GM21619 (cell line): ENCODE measurements around the gene MIDN.

Experiments
- ATAC-seq: cut with Tn5 transposase; IDR thresholded peaks from one replicate; pipeline ENCODE4 v1.9.1; 2021; ENCODE audit not compliant: unreplicated experiment

The MIDN gene

DNA sequence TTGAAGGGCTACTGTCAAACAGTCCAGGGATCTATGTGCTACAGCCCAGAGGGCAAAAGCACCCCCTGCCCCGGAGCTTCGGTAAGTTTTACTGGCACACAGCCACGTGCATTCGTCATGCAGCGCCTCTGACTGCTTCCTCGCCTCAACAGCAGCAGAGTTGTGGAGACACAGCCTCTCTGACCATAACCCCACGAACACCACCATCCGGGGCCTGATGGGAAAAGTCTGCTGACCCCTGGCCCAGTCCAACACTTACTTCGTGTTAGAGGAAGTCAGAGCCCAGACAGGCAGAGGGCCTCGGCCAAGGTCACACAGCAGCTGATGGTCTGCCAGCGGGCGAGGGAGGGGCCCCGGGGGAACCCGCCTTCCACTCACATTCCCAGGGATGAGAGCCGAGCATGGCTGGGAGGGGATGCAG is 15.7 kb upstream of the MIDN start:
- no peak for ATAC-seq

DNA sequence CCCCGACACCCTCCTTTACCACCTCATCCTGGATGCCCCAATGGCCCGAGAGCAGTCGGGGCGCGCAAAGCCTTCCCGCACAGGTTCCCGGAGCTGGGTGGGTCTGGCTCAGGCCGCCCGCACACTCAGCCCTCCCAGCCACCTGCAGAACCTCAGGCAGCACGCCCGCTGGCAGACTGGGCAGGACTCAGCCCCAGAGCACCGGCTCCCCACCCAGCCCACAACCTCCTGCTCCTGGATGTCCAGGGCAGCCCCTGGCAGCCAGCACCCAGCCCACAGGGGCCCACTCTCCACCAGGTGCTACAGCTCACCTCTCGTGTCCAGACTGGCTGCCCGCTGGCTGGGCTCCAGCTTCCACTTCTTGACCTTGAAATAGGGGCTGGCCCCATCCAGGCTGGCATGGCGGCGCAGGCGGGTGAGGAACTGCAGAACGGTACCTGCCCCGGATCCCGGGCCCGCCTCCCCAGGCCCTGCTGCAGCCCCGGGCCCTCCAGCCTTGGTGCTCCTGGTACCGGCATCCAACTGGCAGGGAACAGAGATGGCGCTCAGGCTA is 15.2 kb upstream of the MIDN start:
- ATAC-seq: no peak

DNA sequence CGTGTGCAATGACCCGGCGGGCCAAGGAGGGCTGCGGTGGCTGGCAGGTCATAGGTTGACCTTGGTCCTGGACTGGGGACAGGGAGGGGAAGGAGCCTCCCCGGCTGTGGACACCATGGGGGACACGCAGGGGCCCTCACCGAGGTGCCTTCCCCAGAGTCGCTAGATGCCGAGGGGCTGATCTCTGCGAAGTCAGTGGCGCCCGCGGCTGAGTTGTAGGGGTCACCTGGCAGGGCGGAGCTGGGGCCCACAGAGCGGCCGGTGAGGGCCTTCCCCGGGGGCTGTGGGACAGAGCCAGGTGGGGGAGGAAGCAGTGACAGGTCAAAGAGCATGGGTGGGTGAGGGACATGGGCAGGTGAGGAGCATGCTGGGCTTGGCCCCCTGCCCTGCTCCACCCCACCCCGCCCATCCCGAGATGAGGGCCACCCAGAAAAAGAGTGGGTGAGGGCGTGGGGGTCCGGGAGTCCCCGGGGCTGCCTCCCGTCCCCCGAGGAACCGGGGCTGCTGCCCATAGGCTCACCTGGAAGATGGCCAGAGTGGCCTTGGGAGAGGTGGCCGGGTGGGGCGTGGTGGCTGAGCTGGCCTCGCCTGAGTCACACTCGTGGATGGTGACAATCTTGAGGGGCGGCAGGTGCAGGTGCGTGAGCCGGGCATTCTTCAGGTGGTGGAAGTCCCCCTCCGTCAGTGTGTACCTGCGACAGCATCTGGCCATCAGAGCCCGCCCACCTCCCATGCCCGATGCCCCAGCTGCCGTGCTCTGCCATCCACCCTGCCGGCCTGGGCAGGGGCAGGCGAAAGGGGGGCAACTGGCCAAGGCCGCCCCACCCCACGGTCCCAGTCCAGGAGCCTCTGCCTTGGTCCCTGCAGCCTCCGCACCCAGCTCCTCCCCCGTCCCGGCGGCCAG is 14.1 kb upstream of the MIDN start:
- no peak for ATAC-seq

DNA sequence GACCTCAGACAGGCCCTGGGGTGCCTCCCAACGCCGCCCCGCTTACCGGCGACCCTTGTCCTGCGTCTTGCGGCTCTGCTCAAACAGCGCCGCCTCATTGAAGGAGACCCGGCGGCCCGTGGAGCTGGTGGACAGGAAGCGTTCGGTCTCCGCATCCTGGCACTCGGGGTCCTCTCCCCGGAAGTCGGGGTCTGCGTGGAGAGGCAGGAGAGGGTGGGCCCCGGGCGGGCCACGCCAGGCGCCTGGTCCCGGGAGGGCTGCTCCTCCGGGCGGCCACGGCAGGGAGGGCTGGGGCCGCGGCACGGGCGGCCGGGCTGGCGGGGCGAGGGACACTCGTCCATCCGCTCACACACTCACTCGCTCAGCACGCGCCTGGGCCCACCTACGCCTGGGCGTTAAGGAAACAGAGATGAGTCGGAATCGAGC is 13.4 kb upstream of the MIDN start:
- ATAC-seq: no peak

GRCh38 chr19:1235625-1236538 is 12.5 kb upstream of the MIDN start:
- ATAC-seq: no peak

- ATAC-seq: no peak
Measured at GRCh38 chr19:1236576-1236975, 11.8 kb upstream of the MIDN start.

DNA sequence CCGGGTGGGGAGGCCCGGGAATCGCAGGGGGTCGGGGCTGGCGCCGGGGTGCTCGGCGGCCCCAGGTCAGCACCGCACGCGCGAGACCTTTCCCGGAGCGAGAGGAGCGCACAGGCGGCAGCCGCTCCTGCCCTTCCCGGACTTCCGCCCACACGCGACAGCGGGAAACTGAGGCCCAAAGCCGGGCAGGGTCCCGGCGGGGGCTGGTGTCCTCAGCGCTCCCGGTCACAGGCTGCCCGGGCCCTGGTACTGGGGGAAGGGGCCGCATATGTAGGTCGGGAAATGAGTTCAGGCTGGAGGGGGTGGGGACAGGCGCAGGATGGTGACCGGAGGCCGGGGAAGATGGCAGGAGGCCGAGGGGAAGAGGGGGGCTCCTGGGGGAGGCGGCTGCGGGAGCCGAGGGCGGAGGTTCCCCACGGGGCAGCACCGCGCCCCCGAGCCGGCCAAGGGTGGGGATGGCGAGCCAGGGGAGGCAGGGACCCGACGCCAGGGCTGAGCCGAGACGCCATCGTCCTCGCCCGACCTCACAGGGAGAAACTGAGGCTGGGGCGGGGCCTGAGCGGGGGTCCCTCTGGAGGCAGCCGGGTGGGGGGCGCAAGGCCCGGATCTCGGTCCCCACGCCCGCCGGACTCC is 11.2 kb upstream of the MIDN start:
- no peak for ATAC-seq

- no peak for ATAC-seq
Measured at GRCh38 chr19:1237754-1238368, 10.5 kb upstream of the MIDN start, which contains the start of gene CBARP. CBARP (minus strand) TSS chr19:1238005; CDS start chr19:1236100, 1,905 bp downstream.

DNA sequence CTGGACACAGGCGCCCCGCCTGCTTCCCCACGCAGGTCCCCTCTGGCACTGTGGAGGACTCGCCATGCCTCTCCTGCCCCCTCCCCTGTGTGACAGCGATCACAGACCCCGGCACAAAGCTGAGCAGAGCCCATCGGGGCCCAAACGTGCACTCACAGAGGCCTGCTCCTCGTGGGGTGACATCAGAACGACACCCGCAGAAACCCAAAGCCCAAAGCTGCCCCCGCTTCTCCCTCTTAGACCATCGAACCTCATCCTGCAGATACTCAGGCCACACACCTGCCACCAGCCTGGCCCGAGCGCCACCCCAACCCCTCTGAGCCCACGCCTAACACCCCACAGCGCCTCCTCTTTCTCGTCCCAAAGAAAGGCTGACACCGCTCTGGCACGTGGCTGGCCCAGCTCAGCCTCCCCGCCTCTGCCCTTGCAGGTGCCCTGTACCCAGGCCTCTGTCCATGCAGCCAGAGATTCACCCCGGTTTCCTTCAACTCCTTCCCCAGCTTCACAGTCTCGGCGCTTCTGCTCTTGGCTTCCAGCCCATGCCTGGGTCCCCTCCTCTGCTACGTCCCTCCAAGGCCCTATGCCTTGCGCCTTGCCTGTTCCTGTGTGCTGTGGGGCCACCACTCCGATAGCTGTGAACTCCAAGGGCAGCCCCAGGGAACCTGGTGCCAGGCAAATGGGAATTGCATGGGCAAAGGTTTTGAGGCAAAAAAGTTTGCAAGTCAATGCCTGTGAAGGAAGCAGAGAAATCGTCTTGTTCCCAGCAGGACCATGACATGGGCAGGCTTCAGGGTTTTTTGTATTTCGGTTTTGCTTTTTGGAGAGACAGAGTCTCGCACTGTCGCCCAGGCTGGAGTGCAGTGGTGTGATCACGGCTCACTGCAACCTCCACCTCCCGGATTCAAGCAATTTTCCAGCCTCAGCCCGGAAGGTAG is 9.7 kb upstream of the MIDN start:
- ATAC-seq: no peak

DNA sequence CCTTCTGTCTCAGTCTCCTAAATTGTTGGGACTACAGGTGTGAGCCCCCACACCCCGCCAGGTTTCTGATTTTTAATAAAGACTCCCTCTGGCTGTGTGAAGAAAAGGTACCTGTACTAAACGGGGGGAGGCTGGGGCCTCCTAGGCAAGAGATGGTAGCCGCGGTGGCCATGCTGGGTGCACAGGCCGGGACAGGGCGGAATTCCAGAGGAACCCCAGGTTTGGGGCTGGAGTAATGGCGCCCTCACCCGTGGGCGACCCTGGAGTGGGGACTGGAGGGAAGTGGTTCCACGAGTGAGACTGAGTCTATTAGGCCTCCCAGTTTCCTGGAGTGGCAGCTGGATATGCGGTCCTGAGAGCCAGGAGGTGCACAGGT is 9.0 kb upstream of the MIDN start:
- no peak for ATAC-seq

GRCh38 chr19:1239796-1240737 is 8.3 kb upstream of the MIDN start:
- peak; percentile 30 for ATAC-seq

DNA sequence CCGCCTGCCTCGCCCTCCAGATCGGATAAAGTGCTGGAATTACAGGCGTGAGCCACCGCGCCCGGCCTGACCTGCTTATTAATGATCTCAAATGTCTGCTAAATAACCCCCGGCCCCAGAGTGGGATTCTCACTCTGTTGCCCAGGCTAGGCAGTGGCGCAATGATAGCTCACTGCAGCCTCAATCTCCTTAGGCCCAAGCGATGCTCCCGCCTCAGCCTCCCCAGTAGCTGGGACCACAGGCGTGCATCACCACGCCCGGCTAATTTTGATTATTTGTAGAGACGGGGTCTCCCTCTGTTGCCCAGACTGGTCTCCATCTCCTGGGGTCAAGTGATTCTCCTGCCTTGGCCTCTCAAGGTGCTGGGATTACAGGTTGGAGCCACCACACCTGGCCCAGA is 7.5 kb upstream of the MIDN start:
- ATAC-seq: no peak

GRCh38 chr19:1241417-1242095 is 6.8 kb upstream of the MIDN start, which contains the start of gene ATP5F1D:
ATP5F1D (plus strand) TSS chr19:1241751; CDS start chr19:1241851, 100 bp downstream.
- ATAC-seq: peak; percentile 35

DNA sequence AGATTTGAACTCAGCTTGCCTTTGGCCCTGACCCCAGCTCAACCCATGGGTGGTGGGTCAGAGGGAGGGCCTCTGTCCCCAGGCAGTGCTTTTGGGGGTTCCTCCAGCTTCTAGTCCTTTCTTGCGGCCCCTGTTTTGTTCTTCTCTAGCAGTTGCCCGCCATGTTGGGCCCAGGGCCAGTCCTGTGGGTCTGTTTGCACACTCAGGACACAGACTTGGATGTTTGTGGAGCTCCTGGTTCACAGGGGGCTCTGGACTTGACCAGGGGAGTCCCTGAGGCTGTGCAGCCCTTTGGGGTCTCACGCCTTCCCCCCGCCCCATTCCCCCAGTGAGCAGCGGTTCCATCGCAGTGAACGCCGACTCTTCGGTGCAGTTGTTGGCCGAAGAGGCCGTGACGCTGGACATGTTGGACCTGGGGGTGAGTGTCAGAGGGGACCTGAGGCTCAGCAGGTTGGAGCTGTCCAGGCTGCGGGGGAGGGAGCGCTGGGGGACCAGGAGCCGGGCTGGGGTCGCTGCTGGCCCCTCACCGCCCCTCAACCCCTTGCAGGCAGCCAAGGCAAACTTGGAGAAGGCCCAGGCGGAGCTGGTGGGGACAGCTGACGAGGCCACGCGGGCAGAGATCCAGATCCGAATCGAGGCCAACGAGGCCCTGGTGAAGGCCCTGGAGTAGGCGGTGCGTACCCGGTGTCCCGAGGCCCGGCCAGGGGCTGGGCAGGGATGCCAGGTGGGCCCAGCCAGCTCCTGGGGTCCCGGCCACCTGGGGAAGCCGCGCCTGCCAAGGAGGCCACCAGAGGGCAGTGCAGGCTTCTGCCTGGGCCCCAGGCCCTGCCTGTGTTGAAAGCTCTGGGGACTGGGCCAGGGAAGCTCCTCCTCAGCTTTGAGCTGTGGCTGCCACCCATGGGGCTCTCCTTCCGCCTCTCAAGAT is 4.4 kb upstream of the MIDN start:
- no peak for ATAC-seq

DNA sequence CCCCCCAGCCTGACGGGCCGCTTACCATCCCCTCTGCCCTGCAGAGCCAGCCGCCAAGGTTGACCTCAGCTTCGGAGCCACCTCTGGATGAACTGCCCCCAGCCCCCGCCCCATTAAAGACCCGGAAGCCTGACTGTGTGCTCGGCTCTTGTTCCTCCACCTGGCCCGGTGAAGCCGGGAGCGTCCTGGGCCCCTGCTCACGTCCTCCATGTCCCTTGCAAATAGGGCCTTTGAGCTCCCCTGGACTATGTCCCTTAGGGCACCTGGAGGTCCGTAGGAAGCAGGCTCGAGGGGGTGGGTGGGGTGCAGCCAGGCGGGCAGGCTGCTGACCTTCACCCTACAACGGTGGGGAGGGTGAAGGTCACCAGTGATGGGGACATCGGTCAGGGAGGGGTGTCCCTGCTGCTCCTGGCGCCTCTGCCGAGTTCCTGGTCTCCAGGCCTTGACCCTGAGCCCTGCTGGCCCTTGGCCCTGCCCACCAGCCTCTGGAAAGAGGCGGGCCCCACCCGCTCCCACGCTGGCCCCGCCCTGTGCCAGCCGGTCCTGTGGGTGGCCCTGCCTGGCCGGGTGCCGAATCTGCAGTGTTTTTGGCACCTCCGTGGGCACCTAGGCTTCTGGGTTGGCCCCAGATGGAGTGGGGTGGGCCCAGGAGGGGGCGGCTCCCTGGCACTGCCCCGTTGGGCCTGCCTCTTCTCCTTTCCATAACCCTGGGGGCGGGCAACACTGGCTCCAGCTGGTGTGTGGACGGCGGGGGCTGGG is 3.5 kb upstream of the MIDN start:
- no peak for ATAC-seq
